HG03066 (cell line): ENCODE results near the gene TFG.
A peak's percentile ranks its signal among the peaks of the same experiment; 100 is the strongest.

Experiments used
- ATAC-seq: cut with Tn5 transposase; IDR thresholded peaks from one replicate; pipeline ENCODE4 v1.9.1; 2021; ENCODE audit warnings: low read depth; ENCODE audit not compliant: unreplicated experiment

TFG gene

DNA sequence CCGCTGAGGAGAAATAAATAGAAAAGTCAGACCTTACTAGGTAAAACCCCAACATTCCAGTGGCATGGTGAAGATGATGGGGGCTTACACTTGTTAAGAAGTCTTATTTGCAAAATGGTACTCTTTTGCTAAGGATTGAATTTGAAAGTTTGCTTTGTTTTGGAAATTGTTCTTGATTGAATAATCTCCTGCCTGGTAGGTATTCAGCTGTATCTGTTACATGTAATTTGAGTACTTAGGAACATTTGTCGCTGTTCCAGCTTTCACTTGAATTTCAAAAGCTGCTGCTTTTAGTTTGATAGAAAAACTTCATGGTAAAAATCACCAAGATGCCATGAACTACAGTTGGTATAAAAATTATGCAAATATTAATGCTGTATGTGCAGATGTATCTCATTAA lies 44.6 kb downstream of the TFG start:
- no peak for ATAC-seq

DNA sequence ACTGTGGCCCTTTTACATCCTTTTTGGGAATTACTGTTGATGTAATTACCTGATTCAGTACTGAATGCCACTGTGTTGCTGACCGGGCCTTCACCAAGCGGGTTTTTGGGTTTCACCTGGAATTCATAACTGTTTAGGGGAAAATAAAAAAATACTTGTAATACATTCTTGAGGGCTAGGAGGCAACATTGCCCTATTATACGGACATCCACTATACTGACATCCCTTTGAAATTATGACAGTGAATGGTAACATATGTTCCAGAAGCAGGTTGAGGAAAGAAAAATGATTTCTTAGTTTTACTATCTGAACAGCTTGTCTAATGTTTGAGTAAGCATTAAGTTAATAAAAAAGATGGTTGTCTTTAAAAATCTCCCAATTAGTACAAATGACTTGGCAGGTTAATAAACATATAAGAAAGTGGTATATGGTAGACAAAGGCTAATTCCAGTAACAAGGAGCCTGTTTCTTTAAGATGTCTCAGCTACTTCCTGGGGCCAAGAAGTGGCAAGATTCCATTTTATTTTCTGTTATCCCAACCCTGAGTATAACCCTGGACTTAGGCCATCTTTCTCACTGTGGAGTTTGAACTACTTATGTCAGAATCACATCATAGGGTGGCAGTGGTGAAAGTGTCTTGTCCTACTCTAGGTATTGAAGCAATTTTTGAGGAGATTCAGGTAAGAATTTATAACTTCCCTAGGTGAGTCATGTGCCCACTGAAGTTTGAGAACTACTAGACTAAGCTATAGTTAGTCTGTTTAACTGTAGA lies 45.5 kb downstream of the TFG start:
- no peak for ATAC-seq

- ATAC-seq: no peak
Observed at GRCh38 chr3:100756441-100756840, 47.1 kb downstream of the TFG start.

DNA sequence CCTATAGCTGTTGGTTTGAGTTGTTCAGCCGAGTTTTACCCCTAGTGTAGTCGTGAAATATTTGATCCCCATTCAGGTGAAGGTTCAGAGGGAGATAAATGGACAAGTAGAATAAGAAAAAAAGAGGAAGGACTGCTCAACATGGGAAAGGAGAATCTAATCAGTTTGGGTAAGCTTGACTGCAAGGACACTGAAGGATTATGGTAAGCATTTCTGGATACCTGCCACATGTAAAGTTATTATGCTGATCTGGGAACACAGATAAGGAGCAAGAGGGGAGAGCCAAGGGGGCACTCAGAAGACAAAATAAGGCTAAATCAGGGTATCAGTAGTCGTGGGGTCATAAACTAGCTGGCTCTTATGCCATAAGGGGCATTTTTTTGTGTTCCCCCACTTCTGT lies 49.9 kb downstream of the TFG start:
- ATAC-seq: no peak

- no peak for ATAC-seq
Observed at GRCh38 chr3:100759950-100760349, 50.7 kb downstream of the TFG start.

- no peak for ATAC-seq
Observed at GRCh38 chr3:100760377-100760776, 51.1 kb downstream of the TFG start.

DNA sequence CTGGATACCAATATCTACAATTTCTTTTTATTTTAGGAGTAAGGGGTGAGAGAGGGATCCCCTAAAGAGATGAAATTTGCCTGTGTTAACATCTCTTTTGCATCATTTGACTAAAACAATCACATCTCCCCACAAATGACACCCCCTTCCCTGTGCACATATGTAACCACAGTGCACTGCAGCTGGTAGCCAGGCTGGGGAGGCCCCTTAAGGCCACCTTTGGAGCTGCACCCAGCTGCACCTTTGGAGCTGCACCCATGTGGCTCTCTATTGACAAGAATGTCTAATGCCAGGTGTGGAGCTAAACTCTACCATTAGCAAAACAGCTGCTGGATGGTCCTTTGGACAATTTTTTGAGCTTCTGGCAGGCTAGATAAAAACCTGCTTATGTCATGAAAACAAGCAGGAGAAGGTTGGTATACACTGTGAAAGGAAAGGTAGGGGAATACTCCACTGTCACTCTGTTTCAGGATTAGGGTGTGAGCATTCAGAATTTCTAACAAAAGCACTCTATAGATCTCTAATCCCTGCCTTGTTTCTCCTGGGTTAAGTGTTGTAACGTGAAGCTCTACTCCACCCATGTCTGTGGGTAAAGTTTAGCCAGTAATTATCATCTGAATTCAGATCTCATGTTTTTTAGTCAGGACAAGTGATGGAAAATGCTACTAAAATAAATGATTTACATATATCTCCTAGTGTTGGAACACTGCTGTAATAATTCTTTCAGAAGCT lies 52.1 kb downstream of the TFG start:
- ATAC-seq: peak; percentile 64

GRCh38 chr3:100761951-100762350 lies 52.7 kb downstream of the TFG start:
- no peak for ATAC-seq

GRCh38 chr3:100765437-100765975 lies 56.2 kb downstream of the TFG start:
- no peak for ATAC-seq

GRCh38 chr3:100766069-100766468 lies 56.8 kb downstream of the TFG start:
- no peak for ATAC-seq

DNA sequence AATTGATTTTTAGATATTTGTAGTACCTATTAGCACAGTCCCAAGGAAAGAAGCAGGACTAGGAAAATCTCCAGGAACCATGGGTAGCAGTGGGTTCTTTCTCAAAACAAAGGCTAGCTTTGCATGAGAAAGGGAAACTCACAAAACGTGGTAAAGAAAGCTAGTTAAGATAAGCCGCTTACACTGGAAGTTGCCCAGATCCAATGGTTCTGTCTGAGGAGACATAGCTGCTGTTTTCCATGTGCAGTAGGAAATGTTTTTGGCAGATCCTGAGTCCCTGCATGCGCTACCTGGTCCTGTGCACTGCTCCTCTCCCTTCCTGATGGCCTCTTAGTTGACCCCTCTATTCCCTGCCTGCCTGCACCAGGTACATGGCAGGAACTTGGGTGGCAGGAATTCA lies 60.4 kb downstream of the TFG start:
- no peak for ATAC-seq

- ATAC-seq: no peak
Observed at GRCh38 chr3:100775226-100775625, 65.9 kb downstream of the TFG start.

- no peak for ATAC-seq
Observed at GRCh38 chr3:100775669-100776068, 66.4 kb downstream of the TFG start.

DNA sequence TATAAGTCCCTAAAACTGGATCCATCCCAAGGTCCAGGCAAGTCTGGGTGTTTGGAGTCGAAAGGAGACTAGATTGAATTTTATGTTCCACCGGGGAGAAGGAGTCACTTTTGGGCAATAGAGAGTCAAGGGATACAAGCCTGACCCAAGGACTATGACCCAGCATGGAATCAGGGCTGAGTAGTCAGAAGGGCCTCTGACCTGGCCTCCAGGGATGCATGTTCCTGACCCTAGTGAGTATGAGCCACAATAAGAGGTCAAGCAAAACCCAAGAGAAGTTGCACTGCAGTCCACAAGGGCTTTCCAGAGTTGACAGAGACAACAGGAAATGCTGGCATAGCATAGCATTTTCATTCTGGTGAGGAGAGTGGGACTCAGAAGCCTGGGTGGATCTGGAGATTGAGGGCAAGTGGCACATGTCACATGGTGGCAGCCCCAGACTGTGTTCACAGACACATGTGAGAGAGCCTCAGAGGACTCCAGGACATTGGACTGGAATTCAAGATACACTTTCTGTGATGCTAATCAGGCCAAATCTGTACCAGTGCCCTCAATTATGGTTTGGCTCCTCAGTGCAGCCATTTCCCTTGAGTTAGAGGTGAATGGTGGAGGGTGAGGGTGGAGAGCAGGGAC lies 66.9 kb downstream of the TFG start:
- ATAC-seq: no peak

GRCh38 chr3:100776746-100777145 lies 67.5 kb downstream of the TFG start:
- ATAC-seq: no peak

DNA sequence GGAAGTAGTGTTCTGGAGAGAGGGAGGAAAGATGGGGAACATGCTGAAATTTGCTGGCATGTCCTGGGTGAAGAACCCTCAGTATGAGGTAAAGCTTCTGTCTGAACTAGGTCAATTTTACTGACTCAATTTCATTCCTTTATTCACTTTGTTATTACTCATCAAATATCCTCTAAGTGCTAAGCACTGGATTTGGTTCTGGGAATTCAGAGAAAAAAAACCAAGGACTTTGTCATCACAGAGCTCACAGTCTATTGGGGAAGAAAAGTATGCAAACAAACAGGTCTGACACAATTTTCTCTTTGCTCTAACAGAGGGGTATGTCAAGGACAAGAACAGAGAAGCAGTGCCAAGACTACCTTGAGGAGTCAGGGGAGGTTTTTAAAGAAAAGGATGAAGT lies 68.0 kb downstream of the TFG start:
- ATAC-seq: no peak

DNA sequence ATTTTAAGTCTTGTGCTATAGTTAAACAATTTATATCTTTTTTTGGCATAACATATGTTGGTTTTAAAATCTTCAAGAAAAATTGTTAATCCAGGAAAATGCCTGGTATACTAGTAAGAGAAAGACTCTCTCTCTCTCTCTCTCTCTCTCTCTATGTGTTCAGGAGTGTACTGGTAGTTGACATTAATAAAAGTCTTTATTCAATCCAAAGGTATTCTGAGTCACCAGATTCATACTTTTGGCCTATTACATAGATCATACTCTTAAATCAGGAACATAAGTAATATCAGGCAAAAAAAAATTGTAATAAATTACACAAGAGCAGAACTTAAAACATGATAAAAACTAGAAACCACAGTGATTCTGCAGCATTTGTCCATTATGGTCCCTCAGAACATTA lies 70.2 kb downstream of the TFG start:
- no peak for ATAC-seq

DNA sequence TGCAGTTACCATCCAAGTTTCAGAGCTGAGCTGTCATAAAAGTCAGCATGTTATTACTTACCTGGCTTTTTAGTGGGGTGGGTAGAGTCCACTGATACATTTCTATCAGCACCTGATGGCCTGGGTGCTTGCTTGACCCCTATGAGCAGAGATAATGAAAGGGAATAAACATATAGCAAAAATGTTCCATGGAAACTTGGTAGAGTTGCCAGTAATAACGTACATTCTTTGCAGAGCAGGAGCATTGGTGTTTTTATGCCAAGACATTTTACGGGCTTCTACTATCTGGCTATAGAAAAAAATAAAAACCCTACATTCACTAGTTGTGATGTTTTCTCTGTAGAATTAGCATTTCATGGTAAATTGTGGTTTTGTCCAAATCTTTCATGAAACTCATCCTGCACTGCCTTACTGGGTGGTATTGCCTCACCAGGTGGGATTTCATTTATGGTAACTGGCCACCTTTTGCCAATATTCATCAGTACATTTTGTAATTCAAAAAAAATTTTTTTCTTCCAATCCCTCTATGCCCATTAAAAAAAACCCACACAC lies 70.9 kb downstream of the TFG start:
- no peak for ATAC-seq

- no peak for ATAC-seq
Observed at GRCh38 chr3:100781301-100781700, 72.0 kb downstream of the TFG start.

GRCh38 chr3:100782348-100782747 lies 73.1 kb downstream of the TFG start:
- ATAC-seq: no peak

DNA sequence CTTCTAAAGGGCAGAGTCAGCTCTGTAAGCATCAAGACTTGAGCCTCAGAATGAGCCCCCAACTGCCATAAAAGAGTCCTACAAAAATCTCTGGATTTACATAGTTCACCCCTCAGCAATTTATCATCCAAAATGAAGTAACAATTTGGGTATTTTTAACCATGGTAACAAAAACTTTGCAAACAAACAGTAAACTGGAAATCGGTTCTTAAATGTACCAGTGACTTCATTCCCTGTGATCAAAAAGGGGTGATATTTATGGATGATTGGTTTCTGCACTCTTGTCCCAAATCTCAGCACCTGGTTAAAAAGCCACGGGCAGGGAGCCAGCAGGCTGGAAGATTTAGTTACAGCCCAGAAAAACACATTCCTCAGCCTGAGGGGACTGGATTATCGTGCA lies 73.6 kb downstream of the TFG start:
- ATAC-seq: no peak
